Measurements from ENCODE around the gene BMP10. TPM values are rescaled to one million over a fixed set of nuclear protein-coding genes. Genes with fewer than 3 reads are reported as not detected.

The BMP10 gene
- polyA plus RNA-seq, 3 donors, result not detected

DNA sequence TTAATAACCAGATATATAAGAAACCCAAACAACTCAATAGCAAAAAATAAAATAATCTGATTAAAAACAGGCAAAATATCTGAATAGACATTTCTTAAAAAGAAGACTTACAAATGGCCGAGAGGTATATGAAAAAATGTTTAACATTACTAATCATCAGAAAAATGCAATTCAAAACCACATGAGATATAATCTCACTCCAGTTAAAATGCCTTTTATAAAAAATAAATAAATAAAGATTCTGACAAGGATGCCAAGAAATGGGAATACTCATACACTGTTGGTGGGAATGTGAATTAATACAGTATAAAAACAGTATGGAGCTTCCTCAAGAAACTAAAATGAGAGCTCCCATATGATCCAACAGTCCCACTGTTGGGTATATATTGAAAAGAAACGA is 33.9 kb upstream of the BMP10 start:
- Mint-ChIP-seq H3K4me1 (peaks cover 24% of the 10 kb centered on the region), H3K27ac (no peak overlapping the region), H3K27me3 (ENCODE audit: low read depth in 3 of 3) (peaks cover 0 to 2% (median 2%) of the 10 kb centered on the region in 3 donors), H3K36me3 (no peaks in the 10 kb centered on the region), H3K4me3 (no peak overlapping the region), H3K9me3 (peaks cover 7 to 13% (median 9%) of the 10 kb centered on the region in 7 donors)
- Histone ChIP-seq H3K4me3 (replicated peaks in 1 of 3; ENCODE audit: low read depth in 2 of 3, low read length in 3 of 3) (no peak overlapping the region), H4K20me1 (ENCODE audit: insufficient read depth, low read length) (no peaks in the 10 kb centered on the region), H2AFZ (ENCODE audit: insufficient read depth, low read depth, low read length, poor library complexity, severe bottlenecking) (no peak overlapping the region), H3K79me2 (ENCODE audit: insufficient read depth, low read length) (no peaks in the 10 kb centered on the region), H3K27ac (ENCODE audit: low read depth in 1 of 2, low read length in 2 of 2) (no peak overlapping the region), H3K9me3 (replicated peaks in 1 of 2; ENCODE audit: control insufficient read depth in 1 of 2, insufficient read depth in 1 of 2, low read length in 2 of 2) (peaks cover 0 to 8% of the 10 kb centered on the region in 2 donors), H3K36me3 (replicated peaks in 1 of 2; ENCODE audit: control insufficient read depth in 1 of 2, insufficient read depth in 2 of 2, low read length in 2 of 2) (no peaks in the 10 kb centered on the region), H3K27me3 (ENCODE audit: control insufficient read depth in 2 of 2, insufficient read depth in 2 of 2, low read length in 2 of 2) (no peaks in the 10 kb centered on the region), H3K4me2 (replicated peaks; ENCODE audit: extremely low read depth, low read length, poor library complexity, severe bottlenecking) (no peak overlapping the region), H3K4me1 (ENCODE audit: control insufficient read depth in 1 of 2, insufficient read depth in 2 of 2, low read length in 2 of 2) (peaks cover 17 to 18% of the 10 kb centered on the region in 2 donors), H3K9ac (ENCODE audit: insufficient read depth, low read length, poor library complexity, severe bottlenecking) (no peak overlapping the region)
- WGBS (ENCODE audit: insufficient coverage), result no CpG with 5 or more reads among the region's 2 CpGs
- no peak for DNase-seq
- TF ChIP-seq CTCF (IDR thresholded peaks at IDR 0.05), result no peak
- intact Hi-C loops (cut with micrococcal nuclease), result loop anchor here in 1 of 2 donors (5.0 to 10.0 kb wide), 4 partner anchors 68 to 438 kb away; partner anchors contain the start of genes APLF and FBXO48

- Histone ChIP-seq H3K4me3 (replicated peaks in 1 of 3; ENCODE audit: low read depth in 2 of 3, low read length in 3 of 3) (no peak overlapping the region), H4K20me1 (ENCODE audit: insufficient read depth, low read length) (no peaks in the 10 kb centered on the region), H3K4me1 (ENCODE audit: control insufficient read depth in 1 of 2, insufficient read depth in 2 of 2, low read length in 2 of 2) (no peaks in the 10 kb centered on the region), H3K79me2 (ENCODE audit: insufficient read depth, low read length) (no peaks in the 10 kb centered on the region), H3K9ac (ENCODE audit: insufficient read depth, low read length, poor library complexity, severe bottlenecking) (no peak overlapping the region), H3K27me3 (ENCODE audit: control insufficient read depth in 2 of 2, insufficient read depth in 2 of 2, low read length in 2 of 2) (no peaks in the 10 kb centered on the region), H3K9me3 (replicated peaks in 1 of 2; ENCODE audit: control insufficient read depth in 1 of 2, insufficient read depth in 1 of 2, low read length in 2 of 2) (peaks cover 0 to 8% of the 10 kb centered on the region in 2 donors), H3K27ac (ENCODE audit: low read depth in 1 of 2, low read length in 2 of 2) (no peak overlapping the region), H3K4me2 (replicated peaks; ENCODE audit: extremely low read depth, low read length, poor library complexity, severe bottlenecking) (no peak overlapping the region), H3K36me3 (replicated peaks in 1 of 2; ENCODE audit: control insufficient read depth in 1 of 2, insufficient read depth in 2 of 2, low read length in 2 of 2) (no peaks in the 10 kb centered on the region), H2AFZ (ENCODE audit: insufficient read depth, low read depth, low read length, poor library complexity, severe bottlenecking) (no peak overlapping the region)
- no peak overlapping the region for H3K4me3 Mint-ChIP-seq
- H3K4me1 Mint-ChIP-seq, result peaks cover 3% of the 10 kb centered on the region
- peaks cover 1 to 4% (median 2%) of the 10 kb centered on the region in 3 donors for H3K27me3 Mint-ChIP-seq (ENCODE audit: low read depth in 3 of 3)
- no peak for DNase-seq
- intact Hi-C loops (cut with micrococcal nuclease), result loop anchor here in 1 of 2 donors (10.0 kb wide), 1 partner anchor 157 kb away; no protein-coding TSS in a partner anchor
- no CpG with 5 or more reads among the region's 1 CpG for WGBS (ENCODE audit: insufficient coverage)
- no peaks in the 10 kb centered on the region for H3K36me3 Mint-ChIP-seq
- H3K9me3 Mint-ChIP-seq, result peaks cover 7 to 14% (median 10%) of the 10 kb centered on the region in 7 donors
- H3K27ac Mint-ChIP-seq, result no peak overlapping the region
- no peak for TF ChIP-seq CTCF (IDR thresholded peaks at IDR 0.05)
Measured at GRCh38 chr2:68901561-68901960, 30.4 kb upstream of the BMP10 start.

All from CD14-positive monocyte (primary cell).